NCI-H345 treated with DMSO at 0.1 percent for 48 hours (cell line): ENCODE results near the gene SNN.

ENCODE experiments used
- DNase-seq: peaks from one replicate; lab custom pipeline; 2025; ENCODE audit not compliant: unreplicated experiment; lab: John Stamatoyannopoulos, UW

The SNN gene

GRCh38 chr16:11727796-11728543 is 59.7 kb downstream of the SNN start:
- DNase-seq, result no peak
